GM12872 (cell line): ENCODE measurements around the gene AMPD2.

Experiments used
- TF ChIP-seq, protein P1 (sequence below): IDR thresholded peaks from 3 replicates; pipeline ENCODE4 v1.5.1; 2011; ENCODE audit warnings: low read depth, mild to moderate bottlenecking, low read length, moderate library complexity; ENCODE audit not compliant: insufficient read depth

AMPD2 gene

DNA sequence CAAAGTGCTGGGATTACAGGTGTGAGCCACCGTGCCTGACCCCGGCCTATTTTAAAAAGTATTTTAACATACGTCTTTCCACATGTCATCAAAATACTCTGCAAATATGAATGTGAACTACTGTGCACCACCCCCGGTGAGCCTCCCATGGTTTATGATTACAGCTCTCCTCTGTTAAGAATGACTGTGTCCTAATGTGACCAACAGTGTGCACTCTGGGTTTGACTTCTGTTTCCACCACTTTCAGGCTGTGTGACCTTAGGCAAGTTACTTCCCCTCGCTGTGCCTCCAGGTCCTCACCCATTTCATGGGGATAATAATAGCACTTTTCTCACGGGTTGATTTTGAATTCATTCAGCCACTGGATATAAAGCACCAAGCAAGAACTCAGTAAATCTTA lies 14.7 kb downstream of the AMPD2 start:
- TF ChIP-seq, protein P1, sequence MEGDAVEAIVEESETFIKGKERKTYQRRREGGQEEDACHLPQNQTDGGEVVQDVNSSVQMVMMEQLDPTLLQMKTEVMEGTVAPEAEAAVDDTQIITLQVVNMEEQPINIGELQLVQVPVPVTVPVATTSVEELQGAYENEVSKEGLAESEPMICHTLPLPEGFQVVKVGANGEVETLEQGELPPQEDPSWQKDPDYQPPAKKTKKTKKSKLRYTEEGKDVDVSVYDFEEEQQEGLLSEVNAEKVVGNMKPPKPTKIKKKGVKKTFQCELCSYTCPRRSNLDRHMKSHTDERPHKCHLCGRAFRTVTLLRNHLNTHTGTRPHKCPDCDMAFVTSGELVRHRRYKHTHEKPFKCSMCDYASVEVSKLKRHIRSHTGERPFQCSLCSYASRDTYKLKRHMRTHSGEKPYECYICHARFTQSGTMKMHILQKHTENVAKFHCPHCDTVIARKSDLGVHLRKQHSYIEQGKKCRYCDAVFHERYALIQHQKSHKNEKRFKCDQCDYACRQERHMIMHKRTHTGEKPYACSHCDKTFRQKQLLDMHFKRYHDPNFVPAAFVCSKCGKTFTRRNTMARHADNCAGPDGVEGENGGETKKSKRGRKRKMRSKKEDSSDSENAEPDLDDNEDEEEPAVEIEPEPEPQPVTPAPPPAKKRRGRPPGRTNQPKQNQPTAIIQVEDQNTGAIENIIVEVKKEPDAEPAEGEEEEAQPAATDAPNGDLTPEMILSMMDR = no peak

GRCh38 chr1:109634771-109635750 lies 15.4 kb downstream of the AMPD2 start:
- TF ChIP-seq, protein P1 = no peak

DNA sequence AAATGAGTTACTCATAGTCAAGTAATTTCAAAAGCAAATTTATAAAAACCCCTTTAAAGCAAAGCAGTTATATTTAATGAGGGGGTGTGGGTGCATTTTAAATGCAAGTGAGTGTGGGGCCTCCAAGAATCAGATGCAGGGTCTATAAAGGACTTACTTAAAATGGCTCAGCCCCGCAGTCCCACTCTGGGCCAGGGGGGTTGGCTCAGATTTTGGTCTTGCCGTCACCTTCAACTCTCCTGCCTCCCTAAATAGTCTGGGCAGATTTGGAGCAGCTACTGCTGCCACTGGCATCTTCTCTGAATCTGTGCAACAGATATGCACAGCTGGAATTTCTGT lies 16.2 kb downstream of the AMPD2 start:
- TF ChIP-seq, protein P1 = no peak

DNA sequence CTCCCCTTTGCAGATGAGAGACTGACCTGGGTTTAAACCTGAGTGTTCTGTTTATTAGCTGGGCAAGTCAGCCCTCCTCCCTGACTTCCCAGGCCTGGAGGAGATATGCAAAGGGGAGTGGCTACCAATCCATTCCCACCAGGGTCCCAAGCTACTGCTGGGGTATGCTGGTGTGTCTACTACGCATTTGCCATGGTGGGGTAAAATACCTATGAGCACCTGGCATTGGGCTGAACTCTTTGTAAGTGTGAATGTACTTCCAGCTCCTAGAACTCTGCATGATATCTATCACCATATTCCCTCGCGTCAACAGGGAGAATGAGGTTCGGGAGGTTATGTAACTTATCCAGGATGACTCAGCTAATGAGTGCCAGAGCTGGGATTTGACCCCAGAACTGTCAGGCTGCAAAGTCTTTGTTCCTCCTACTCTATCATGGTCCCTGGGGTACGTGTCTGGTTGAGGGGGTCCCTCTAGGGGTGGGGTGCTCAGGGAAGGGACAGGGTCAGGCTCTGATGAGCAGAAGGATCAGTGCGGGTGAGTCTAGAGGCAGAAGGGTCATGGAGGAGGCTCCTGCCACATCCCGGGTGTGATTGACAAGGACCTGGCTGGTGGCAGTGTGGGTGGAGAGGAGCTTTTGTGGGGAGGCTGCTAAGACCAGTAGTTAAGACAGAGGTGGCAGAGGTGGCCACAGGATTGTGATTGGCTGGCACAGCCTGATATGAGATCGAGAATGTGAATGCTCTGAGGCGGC lies 16.7 kb downstream of the AMPD2 start:
- TF ChIP-seq, protein P1 = no peak

DNA sequence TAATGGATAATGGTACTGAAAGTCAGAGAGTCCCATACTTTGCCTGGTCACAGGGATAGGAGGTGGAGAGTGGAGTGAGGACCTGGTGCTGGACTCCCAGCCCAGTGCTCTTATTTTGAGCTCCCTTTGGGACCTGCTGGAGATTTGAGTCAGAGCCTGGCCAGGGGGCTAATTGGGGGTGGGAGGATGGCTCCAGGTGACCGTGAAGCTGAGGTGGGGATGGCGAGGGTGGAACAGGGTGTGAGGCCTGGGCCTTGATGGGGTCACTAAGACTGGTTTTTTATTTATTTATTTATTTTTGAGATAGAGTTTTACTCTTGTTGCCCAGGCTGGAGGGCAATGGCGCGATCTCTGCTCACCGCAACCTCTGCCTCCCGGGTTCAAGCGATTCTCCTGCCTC lies 17.8 kb downstream of the AMPD2 start:
- TF ChIP-seq, protein P1 = no peak

- TF ChIP-seq, protein P1 = no peak
Measured at GRCh38 chr1:109639063-109639840, 19.6 kb downstream of the AMPD2 start.

- TF ChIP-seq, protein P1 = no peak
Measured at GRCh38 chr1:109639841-109640184, 20.2 kb downstream of the AMPD2 start.
